SH-SY5Y (cell line): Measurements from ENCODE around the gene MTX1.

Source experiments
- GATA2 ChIP-seq: IDR thresholded peaks from 2 replicates; pipeline ENCODE4 v1.6.1; 2011; ENCODE audit warnings: mild to moderate bottlenecking, low read depth, low read length
- GATA3 ChIP-seq: IDR thresholded peaks from 2 replicates; pipeline ENCODE4 v1.6.1; 2011; ENCODE audit warnings: low read depth, mild to moderate bottlenecking, low read length, moderate library complexity

GRCh38 chr1:155184351-155184811 is 24.1 kb upstream of the MTX1 start:
- TF ChIP-seq GATA3 (no peak), GATA2 (no peak)
